H1 (cell line): ENCODE measurements around the gene SLC39A11. TPM values are rescaled to one million over a fixed set of nuclear protein-coding genes. Genes with fewer than 3 reads are reported as not detected.

Experiments
- CTCF ChIA-PET: fragments of 300-600 bp; sonication (Branson Sonifier 250); formaldehyde crosslinking; loops from one replicate; lab custom pipeline; 2021; ENCODE audit not compliant: partially characterized antibody; lab: Charles Lee
- POLR2A ChIA-PET: fragments of 300-600 bp; sonication (Branson Sonifier 250); formaldehyde crosslinking; loops from one replicate; lab custom pipeline; 2021; ENCODE audit warnings: inconsistent platforms; ENCODE audit not compliant: partially characterized antibody; lab: Charles Lee
- DNase-seq, 2 experiments: peaks; one replicate each; pipeline versions ENCODE4 v3.0.0 to v3.0.0-alpha.2; 2010 to 2022; ENCODE audit warnings: low spot score in 2 of 2, low read depth in 1 of 2, mixed read lengths in 1 of 2
- FAIRE-seq: peaks from 2 replicates; lab custom pipeline; 2011; peaks lifted over from hg19 to GRCh38; lab: Jason Lieb, UNC
- H2AFZ ChIP-seq: 2 replicates; pipeline ENCODE4 v1.8.1; 2012; ENCODE audit warnings: low read length, inconsistent platforms
- H2AK5ac ChIP-seq: 2 replicates; pipeline ENCODE4 v1.6.1; 2013; ENCODE audit warnings: low read depth, low read length
- H2BK120ac ChIP-seq: replicated peaks from 2 replicates; pipeline ENCODE3; 2013; ENCODE audit warnings: low read depth, low read length, inconsistent platforms
- H2BK12ac ChIP-seq: 2 replicates; pipeline ENCODE4 v1.6.1; 2013; ENCODE audit warnings: low read depth, low read length
- H2BK15ac ChIP-seq: 2 replicates; pipeline ENCODE4 v1.6.1; 2013; ENCODE audit warnings: low read length
- H2BK20ac ChIP-seq: 2 replicates; pipeline ENCODE4 v1.6.1; 2013; ENCODE audit warnings: low read length
- H2BK5ac ChIP-seq: 2 replicates; pipeline ENCODE4 v1.6.1; 2013; ENCODE audit warnings: low read depth, low read length
- H3K14ac ChIP-seq: 2 replicates; pipeline ENCODE4 v1.6.1; 2013; ENCODE audit warnings: inconsistent platforms; ENCODE audit not compliant: insufficient read length
- H3K18ac ChIP-seq: 2 replicates; pipeline ENCODE4 v1.6.1; 2013; ENCODE audit warnings: low read length; ENCODE audit errors: extremely low read depth
- H3K23ac ChIP-seq: 2 replicates; pipeline ENCODE4 v1.6.1; 2013; ENCODE audit warnings: inconsistent platforms; ENCODE audit not compliant: insufficient read length
- H3K23me2 ChIP-seq: 2 replicates; pipeline ENCODE4 v1.6.1; 2013; ENCODE audit warnings: low read depth, low read length
- H3K27ac ChIP-seq: 2 replicates; pipeline ENCODE4 v1.6.1; 2011; ENCODE audit warnings: low read depth, low read length, inconsistent platforms
- H3K27me3 ChIP-seq, 4 experiments: replicated peaks in 1 of 4; 1 replicate in 1 of 4; 2 replicates in 3 of 4; pipeline versions ENCODE4 v1.6.1 to v1.8.1; 2011 to 2013; ENCODE audit warnings: low read length in 3 of 4, mild to moderate bottlenecking in 3 of 4, inconsistent platforms in 2 of 4, mixed read lengths in 2 of 4, moderate library complexity in 1 of 4; ENCODE audit not compliant: control insufficient read depth in 3 of 4, insufficient read depth in 3 of 4; ENCODE audit errors: extremely low read depth in 1 of 4
- H3K36me3 ChIP-seq, 4 experiments: 2 replicates each; pipeline versions ENCODE4 v1.6.1 to v1.8.1; 2011 to 2013; ENCODE audit warnings: mild to moderate bottlenecking in 4 of 4, low read length in 3 of 4, moderate library complexity in 2 of 4, control low read depth in 1 of 4, inconsistent platforms in 1 of 4; ENCODE audit not compliant: insufficient read depth in 4 of 4, control insufficient read depth in 2 of 4
- H3K4ac ChIP-seq: replicated peaks from 2 replicates; pipeline ENCODE3; 2013; ENCODE audit warnings: low read length, low read depth, mixed read lengths, inconsistent platforms; ENCODE audit not compliant: insufficient read length
- H3K4me1 ChIP-seq, 4 experiments: replicated peaks in 1 of 4; 1 replicate in 1 of 4; 2 replicates in 3 of 4; pipeline versions ENCODE4 v1.6.1 to v1.8.1; 2011 to 2013; ENCODE audit warnings: low read length in 3 of 4, inconsistent platforms in 2 of 4, mixed read lengths in 1 of 4; ENCODE audit not compliant: insufficient read depth in 4 of 4, control insufficient read depth in 3 of 4
- H3K4me2 ChIP-seq, 2 experiments: 2 replicates each; pipeline versions ENCODE4 v1.6.1 to v1.8.1; 2011 to 2013; ENCODE audit warnings: low read depth in 2 of 2, low read length in 2 of 2, control low read depth in 1 of 2, inconsistent platforms in 1 of 2, mild to moderate bottlenecking in 1 of 2; ENCODE audit not compliant: insufficient read depth in 1 of 2
- H3K4me3 ChIP-seq, 4 experiments: fragments of 200-600, 300-600 bp in 1 of 4; sonication (generic), shearing (Covaris generic), sonication (Bioruptor Twin) in 1 of 4; 2 replicates each; pipeline versions ENCODE4 v1.5.1 to v1.8.1; 2011 to 2016; ENCODE audit warnings: low read length in 4 of 4, low read depth in 3 of 4, control low read depth in 2 of 4, inconsistent platforms in 2 of 4, mild to moderate bottlenecking in 2 of 4, mixed read lengths in 1 of 4, moderate library complexity in 1 of 4; ENCODE audit not compliant: insufficient read depth in 2 of 4; ENCODE audit errors: extremely low read depth in 1 of 4
- H3K56ac ChIP-seq: replicated peaks from 2 replicates; pipeline ENCODE3; 2013; ENCODE audit warnings: low read depth, mild to moderate bottlenecking, mixed read lengths, low read length, inconsistent platforms; ENCODE audit not compliant: insufficient read length
- H3K79me1 ChIP-seq: 2 replicates; pipeline ENCODE4 v1.6.1; 2013; ENCODE audit warnings: low read depth, low read length, control low read depth
- H3K79me2 ChIP-seq, 2 experiments: 2 replicates each; pipeline versions ENCODE4 v1.6.1 to v1.8.1; 2012 to 2013; ENCODE audit warnings: low read length in 2 of 2, mild to moderate bottlenecking in 2 of 2, inconsistent platforms in 1 of 2; ENCODE audit not compliant: insufficient read depth in 2 of 2, control insufficient read depth in 1 of 2
- H3K9ac ChIP-seq, 4 experiments: replicated peaks in 1 of 4; 1 replicate in 1 of 4; 2 replicates in 3 of 4; pipeline versions ENCODE4 v1.6.1 to v1.8.1; 2011 to 2013; ENCODE audit warnings: low read depth in 3 of 4, low read length in 3 of 4, control low read depth in 2 of 4, mild to moderate bottlenecking in 2 of 4, moderate library complexity in 2 of 4, inconsistent platforms in 1 of 4; ENCODE audit errors: extremely low read depth in 1 of 4
- H3K9me3 ChIP-seq, 2 experiments: 2 replicates each; pipeline versions ENCODE4 v1.6.1 to v1.8.1; 2012 to 2013; ENCODE audit warnings: mild to moderate bottlenecking in 2 of 2, moderate library complexity in 2 of 2, control low read depth in 1 of 2, inconsistent platforms in 1 of 2, low read depth in 1 of 2, low read length in 1 of 2, mixed read lengths in 1 of 2; ENCODE audit not compliant: insufficient read depth in 2 of 2
- H4K20me1 ChIP-seq, 2 experiments: replicated peaks in 1 of 2; 2 replicates each; pipeline versions ENCODE3 to v1.8.1; 2011 to 2013; ENCODE audit warnings: inconsistent platforms in 2 of 2, low read length in 2 of 2, mild to moderate bottlenecking in 1 of 2; ENCODE audit not compliant: insufficient read depth in 2 of 2, control insufficient read depth in 1 of 2
- H4K5ac ChIP-seq: 2 replicates; pipeline ENCODE4 v1.6.1; 2013; ENCODE audit warnings: low read length, low read depth, mixed read lengths, inconsistent platforms; ENCODE audit not compliant: insufficient read length
- H4K8ac ChIP-seq: 2 replicates; pipeline ENCODE4 v1.8.0; 2013; ENCODE audit warnings: mild to moderate bottlenecking, moderate library complexity, low read length, inconsistent platforms; ENCODE audit not compliant: insufficient read depth; ENCODE audit errors: extremely low read depth
- H4K91ac ChIP-seq: replicated peaks from 2 replicates; pipeline ENCODE3; 2013; ENCODE audit warnings: low read length, mixed read lengths, inconsistent platforms; ENCODE audit not compliant: insufficient read length
- CBX8 ChIP-seq: fragments of 300-800, 300-1000 bp; sonication (generic); IDR thresholded peaks from 2 replicates; pipeline ENCODE4 v1.7.1; 2016; ENCODE audit warnings: low read depth, low read length, borderline replicate concordance
- CEBPB ChIP-seq: IDR thresholded peaks from 2 replicates; pipeline ENCODE4 v1.6.1; 2012; ENCODE audit warnings: low read depth, low read length
- EP300 ChIP-seq, 2 experiments: IDR thresholded peaks; 1 replicate in 1 of 2; 2 replicates in 1 of 2; pipeline ENCODE4 v1.6.1; 2011 to 2012; ENCODE audit warnings: low read depth in 2 of 2, low read length in 2 of 2, mild to moderate bottlenecking in 2 of 2, borderline replicate concordance in 1 of 2, inconsistent platforms in 1 of 2, moderate library complexity in 1 of 2
- KDM1A ChIP-seq: fragments of 200-600, 300-600 bp; sonication (generic); IDR thresholded peaks from 2 replicates; pipeline ENCODE4 v1.7.1; 2016; ENCODE audit warnings: mild to moderate bottlenecking, low read length, borderline replicate concordance
- WGBS, 2 experiments: shearing (Covaris generic) in 1 of 2; methylation state at CpG; one replicate each; pipeline versions ENCODE4 v1.1.6 to v1.1.7; 2013 to 2015; ENCODE audit warnings: low lambda C conversion rate in 2 of 2, mixed read lengths in 2 of 2, inconsistent platforms in 1 of 2, low coverage in 1 of 2, missing lambda C conversion rate in 1 of 2; ENCODE audit not compliant: insufficient replicate concordance in 2 of 2, insufficient coverage in 1 of 2, insufficient read length in 1 of 2; ENCODE audit errors: extremely low coverage in 1 of 2, missing lambda C conversion rate in 1 of 2; 5-methylcytosine and 5-hydroxymethylcytosine counted together
- polyA plus RNA-seq, 7 experiments: library from polyadenylated mRNA; depleted of rRNA in 3 of 7; stranded (reverse) in 5 of 7; unstranded in 2 of 7; fragments of >200 nt in 5 of 7; fragments of 200-250 nt in 2 of 7; gene quantifications; 1 replicate in 5 of 7; 2 replicates in 1 of 7; 4 replicates in 1 of 7; pipeline versions ENCODE4 v1.2.1 to v1.2.3, GENCODE V29; 2011 to 2013; ENCODE audit warnings: missing spikeins in 2 of 7, mixed read lengths in 2 of 7
- total RNA-seq: library from RNA; stranded (reverse); fragmentation: NEBNext Ultra II Directional; extraction: Animal tissue kit (Norgen Biotek cat#: 25700); gene quantifications from 2 replicates; pipeline ENCODE4 v1.2.1, GENCODE V29; 2021

The SLC39A11 gene
- total and polyA plus RNA-seq, 2 of the 8 experiments (the other 6 are each of a cell fraction or from before 2014, with no cell fraction given): 12.2 to 19.6 TPM

- H3K23ac ChIP-seq: no peak overlapping the region
- ChIA-PET POLR2A (no interaction called here), CTCF (interaction anchor here (0.6 to 1.0 kb wide), 5 partner anchors 11 to 242 kb away, joined by 3 to 5 read pairs (median 3); no protein-coding TSS in a partner anchor)
- H2BK20ac ChIP-seq: no peak overlapping the region
- TF ChIP-seq KDM1A (no peak), EP300 (IDR thresholded peaks at IDR 0.05; ENCODE audit: borderline replicate concordance in 1 of 2, low read depth in 2 of 2, low read length in 2 of 2) (no peak), CBX8 (no peak), CEBPB (no peak)
- H4K8ac ChIP-seq: no peak overlapping the region
- H3K18ac ChIP-seq: no peak overlapping the region
- no peaks in the 10 kb centered on the region for H3K79me2 ChIP-seq
- FAIRE-seq: no peak
- no peak overlapping the region for H2BK12ac ChIP-seq
- H3K56ac ChIP-seq: no peak overlapping the region
- no peaks in the 10 kb centered on the region for H3K27me3 ChIP-seq
- no peaks in the 10 kb centered on the region for H3K79me1 ChIP-seq
- no peak overlapping the region for H3K4me3 ChIP-seq
- H3K9me3 ChIP-seq: no peaks in the 10 kb centered on the region
- H3K4me1 ChIP-seq: peaks cover 0 to 5% (median 3%) of the 10 kb centered on the region in 4 experiments; a peak in 5 of 7 replicates
- DNase-seq: no peak
- H3K9ac ChIP-seq: no peak overlapping the region
- H3K4me2 ChIP-seq: no peak overlapping the region
- H3K4ac ChIP-seq: no peak overlapping the region
- no peak overlapping the region for H4K5ac ChIP-seq
- H2BK5ac ChIP-seq: no peak overlapping the region
- H4K91ac ChIP-seq: no peak overlapping the region
- H3K27ac ChIP-seq: no peak overlapping the region
- no peak overlapping the region for H2BK120ac ChIP-seq
- H3K14ac ChIP-seq: no peak overlapping the region
- H4K20me1 ChIP-seq: no peaks in the 10 kb centered on the region
- H3K23me2 ChIP-seq: no peaks in the 10 kb centered on the region
- H2AFZ ChIP-seq: no peak overlapping the region
- H2AK5ac ChIP-seq: no peak overlapping the region
- H2BK15ac ChIP-seq: no peak overlapping the region
- H3K36me3 ChIP-seq: no peaks in the 10 kb centered on the region
- WGBS, 2 experiments: 90% methylated on average over 8 of the region's 8 CpGs; no CpG with 5 or more reads in 1 of the 2 experiments
These were observed 79.2 kb downstream of the SLC39A11 start for GRCh38 chr17:73013301-73013700.
